ENCODE measurements around the gene LRRC26. TPM values are rescaled to one million over a fixed set of nuclear protein-coding genes. Genes with fewer than 3 reads are reported as not detected.

Gene LRRC26
- total RNA-seq, 1 donor from 2014 or later: not detected

GRCh38 chr9:137215196-137215986 lies 45.5 kb upstream of the LRRC26 start:
- ATAC-seq: no peak
- Histone ChIP-seq H3K36me3 (no peaks in the 10 kb centered on the region), H3K9me3 (no peaks in the 10 kb centered on the region), H3K27me3 (no peaks in the 10 kb centered on the region), H3K4me1 (no peaks in the 10 kb centered on the region), H3K27ac (no peak overlapping the region), H3K4me3 (no peak overlapping the region)
- intact Hi-C loops (cut with DNase I): no loop called here
- no peak for DNase-seq
- TF ChIP-seq CTCF (IDR thresholded peaks at IDR 0.05): no peak

- intact Hi-C loops (cut with DNase I): no loop called here
- no peak overlapping the region for H3K27ac ChIP-seq
- no peaks in the 10 kb centered on the region for H3K36me3 ChIP-seq
- no peaks in the 10 kb centered on the region for H3K27me3 ChIP-seq
- no peak for ATAC-seq
- TF ChIP-seq CTCF (IDR thresholded peaks at IDR 0.05): no peak
- H3K9me3 ChIP-seq: no peaks in the 10 kb centered on the region
- no peaks in the 10 kb centered on the region for H3K4me1 ChIP-seq
- DNase-seq: no peak
- no peak overlapping the region for H3K4me3 ChIP-seq
Observed at GRCh38 chr9:137214620-137215019, 44.8 kb upstream of the LRRC26 start.

GRCh38 chr9:137213160-137214060 lies 43.6 kb upstream of the LRRC26 start:
- no peak for ATAC-seq

GRCh38 chr9:137212520-137212919 lies 42.7 kb upstream of the LRRC26 start:
- H3K27ac ChIP-seq: no peak overlapping the region
- intact Hi-C loops (cut with DNase I): no loop called here
- DNase-seq (no peak), ATAC-seq (no peak)
- no peaks in the 10 kb centered on the region for H3K4me1 ChIP-seq
- H3K36me3 ChIP-seq: no peaks in the 10 kb centered on the region
- no peaks in the 10 kb centered on the region for H3K9me3 ChIP-seq
- TF ChIP-seq CTCF (IDR thresholded peaks at IDR 0.05): no peak
- H3K4me3 ChIP-seq: no peak overlapping the region
- no peaks in the 10 kb centered on the region for H3K27me3 ChIP-seq

More at GRCh38 chr9:137213160-137214060, 43.6 kb upstream of the LRRC26 start:
- Histone ChIP-seq H3K27me3 (no peaks in the 10 kb centered on the region), H3K27ac (no peak overlapping the region), H3K4me1 (no peaks in the 10 kb centered on the region), H3K9me3 (no peaks in the 10 kb centered on the region), H3K4me3 (no peak overlapping the region), H3K36me3 (no peaks in the 10 kb centered on the region)
- TF ChIP-seq CTCF (IDR thresholded peaks at IDR 0.05): no peak
- intact Hi-C loops (cut with DNase I): no loop called here
- no peak for DNase-seq

DNA sequence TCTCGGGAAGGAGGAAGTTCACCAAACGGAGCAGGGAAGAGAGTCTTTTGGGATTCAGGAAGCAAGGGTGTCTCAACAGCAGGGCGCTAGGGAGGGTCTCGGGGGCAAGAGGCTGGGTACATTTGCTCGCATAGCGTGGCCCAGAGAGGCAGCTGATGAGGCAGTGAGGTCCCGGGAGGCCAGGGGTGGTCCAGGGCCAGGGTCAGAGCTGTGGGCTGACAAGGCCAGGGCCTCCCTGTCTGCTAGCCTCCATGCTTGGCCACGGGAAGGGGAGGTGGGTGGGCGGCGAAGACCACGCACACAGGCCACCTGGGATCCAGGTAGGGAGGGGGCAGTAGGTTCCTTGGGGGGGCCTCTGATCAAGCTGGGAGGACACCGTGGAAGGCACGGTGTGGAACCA lies 41.7 kb upstream of the LRRC26 start:
- intact Hi-C loops (cut with DNase I): no loop called here
- H3K4me3 ChIP-seq: no peak overlapping the region

More for the DNA sequence above, 41.7 kb upstream of the LRRC26 start:
- Histone ChIP-seq H3K27ac (no peak overlapping the region), H3K27me3 (no peaks in the 10 kb centered on the region), H3K36me3 (no peaks in the 10 kb centered on the region), H3K4me1 (peaks cover 5% of the 10 kb centered on the region), H3K9me3 (no peaks in the 10 kb centered on the region)
- TF ChIP-seq CTCF (IDR thresholded peaks at IDR 0.05): no peak
- DNase-seq (no peak), ATAC-seq (no peak)
